SH-SY5Y (cell line): ENCODE data around the gene XPC.

Source experiments
- GATA2 ChIP-seq: IDR thresholded peaks from 2 replicates; pipeline ENCODE4 v1.6.1; 2011; ENCODE audit warnings: mild to moderate bottlenecking, low read depth, low read length
- GATA3 ChIP-seq: IDR thresholded peaks from 2 replicates; pipeline ENCODE4 v1.6.1; 2011; ENCODE audit warnings: low read depth, mild to moderate bottlenecking, low read length, moderate library complexity

GRCh38 chr3:14218355-14218754, 40.0 kb upstream of the XPC start:
- no peak for TF ChIP-seq GATA2
- TF ChIP-seq GATA3, result no peak
